Endothelial cell of umbilical vein (primary cell): ENCODE data around the gene KPNB1. TPM values are rescaled to one million over a fixed set of nuclear protein-coding genes. Genes with fewer than 3 reads are reported as not detected.

ENCODE experiments used
- BruUV-seq: library from RNA; stranded (reverse); fragments of 400-500 nt; replicated peaks from 2 replicates; lab custom pipeline; 2021; lab: Mats Ljungman, UMichigan
- CTCF ChIA-PET: fragments of 300-600, 350-600 bp; sonication (Branson Sonifier 250); formaldehyde crosslinking; loops from one replicate; lab custom pipeline; 2021; ENCODE audit warnings: antibody characterized with exemption, inconsistent platforms; lab: Charles Lee
- POLR2A ChIA-PET: fragments of 300-600, 350-600 bp; sonication (Branson Sonifier 250); formaldehyde crosslinking; loops from one replicate; lab custom pipeline; 2021; ENCODE audit warnings: antibody characterized with exemption, inconsistent platforms; lab: Charles Lee
- DNase-seq: peaks from one replicate; pipeline ENCODE4 v3.0.0-alpha.2; 2011; ENCODE audit warnings: low read depth, low spot score
- FAIRE-seq: peaks from 2 replicates; lab custom pipeline; 2011; peaks lifted over from hg19 to GRCh38; lab: Jason Lieb, UNC
- H2AFZ ChIP-seq: 2 replicates; pipeline ENCODE4 v1.6.0; 2012; ENCODE audit warnings: low read depth, low read length, control low read depth, inconsistent platforms
- H3K27ac ChIP-seq: 2 replicates; pipeline ENCODE4 v1.5.1; 2011; ENCODE audit warnings: low read depth, mild to moderate bottlenecking, control low read depth, low read length, moderate library complexity; ENCODE audit not compliant: insufficient read depth
- H3K27me3 ChIP-seq, 2 experiments: 2 replicates each; pipeline versions ENCODE4 v1.6.0 to v1.6.1; 2011; ENCODE audit warnings: low read length in 2 of 2, mixed read lengths in 1 of 2; ENCODE audit not compliant: control insufficient read depth in 2 of 2, insufficient read depth in 2 of 2
- H3K36me3 ChIP-seq, 2 experiments: 2 replicates in 1 of 2; 3 replicates in 1 of 2; pipeline ENCODE4 v1.5.1; 2011; ENCODE audit warnings: low read length in 2 of 2, mild to moderate bottlenecking in 1 of 2, moderate library complexity in 1 of 2; ENCODE audit not compliant: control insufficient read depth in 2 of 2, insufficient read depth in 2 of 2; ENCODE audit errors: extremely low read depth in 1 of 2
- H3K4me1 ChIP-seq: 3 replicates; pipeline ENCODE4 v1.5.1; 2011; ENCODE audit warnings: mild to moderate bottlenecking, low read length; ENCODE audit not compliant: control insufficient read depth, insufficient read depth; ENCODE audit errors: extremely low read depth
- H3K4me2 ChIP-seq: 2 replicates; pipeline ENCODE4 v1.6.1; 2011; ENCODE audit warnings: low read length, control low read depth, mixed read lengths; ENCODE audit not compliant: insufficient read depth
- H3K4me3 ChIP-seq, 3 experiments: fragments of 200-600 bp in 1 of 3; sonication (generic), shearing (Covaris generic) in 1 of 3; replicated peaks in 1 of 3; 2 replicates each; pipeline ENCODE4 v1.5.1; 2011 to 2016; ENCODE audit warnings: control low read depth in 3 of 3, low read length in 3 of 3, mild to moderate bottlenecking in 2 of 3, inconsistent platforms in 1 of 3, low read depth in 1 of 3, moderate library complexity in 1 of 3; ENCODE audit not compliant: insufficient read depth in 1 of 3
- H3K79me2 ChIP-seq: 2 replicates; pipeline ENCODE4 v1.6.0; 2012; ENCODE audit warnings: low read length, inconsistent platforms; ENCODE audit not compliant: control insufficient read depth, insufficient read depth
- H3K9ac ChIP-seq: replicated peaks from 2 replicates; pipeline ENCODE3; 2011; ENCODE audit warnings: low read length, control low read depth; ENCODE audit not compliant: insufficient read depth; ENCODE audit errors: extremely low read depth
- H3K9me1 ChIP-seq: replicated peaks from 3 replicates; pipeline ENCODE4 v1.6.0; 2011; ENCODE audit warnings: mild to moderate bottlenecking, low read length; ENCODE audit not compliant: control insufficient read depth, insufficient read depth; ENCODE audit errors: extremely low read depth
- H3K9me3 ChIP-seq: replicated peaks from 2 replicates; pipeline ENCODE4 v1.5.1; 2012; ENCODE audit warnings: low read length, inconsistent platforms; ENCODE audit not compliant: control insufficient read depth, insufficient read depth
- H4K20me1 ChIP-seq: replicated peaks from 2 replicates; pipeline ENCODE3; 2011; ENCODE audit warnings: mild to moderate bottlenecking, low read length; ENCODE audit not compliant: control insufficient read depth, insufficient read depth; ENCODE audit errors: extremely low read depth
- EZH2 ChIP-seq: IDR thresholded peaks from 2 replicates; pipeline ENCODE4 v1.6.1; 2012; ENCODE audit warnings: borderline replicate concordance, low read depth, mild to moderate bottlenecking, moderate library complexity, low read length, inconsistent platforms; ENCODE audit not compliant: severe bottlenecking
- FOS ChIP-seq: IDR thresholded peaks from 2 replicates; pipeline ENCODE4 v1.6.1; 2011; ENCODE audit warnings: mild to moderate bottlenecking, low read length, moderate library complexity, borderline replicate concordance; ENCODE audit not compliant: insufficient read depth
- GATA2 ChIP-seq: IDR thresholded peaks from 2 replicates; pipeline ENCODE4 v1.7.0; 2011; ENCODE audit warnings: low read depth, mild to moderate bottlenecking, moderate library complexity, mixed read lengths, low read length; ENCODE audit not compliant: insufficient read length, insufficient read depth
- JUN ChIP-seq: IDR thresholded peaks from 2 replicates; pipeline ENCODE4 v1.6.1; 2011; ENCODE audit warnings: borderline replicate concordance, low read depth; ENCODE audit not compliant: insufficient read length, insufficient read depth
- MYC ChIP-seq: IDR thresholded peaks from one replicate; pipeline ENCODE4 v1.6.1; 2011; ENCODE audit warnings: mild to moderate bottlenecking, low read depth, low read length
- POLR2A ChIP-seq: IDR thresholded peaks from 2 replicates; pipeline ENCODE4 v1.6.1; 2012; ENCODE audit warnings: low read depth, mild to moderate bottlenecking, control low read depth, low read length
- POLR2AphosphoS5 ChIP-seq: IDR thresholded peaks from 2 replicates; pipeline ENCODE4 v1.6.1; 2012; ENCODE audit warnings: low read depth, mild to moderate bottlenecking, control low read depth, low read length, moderate library complexity; ENCODE audit not compliant: insufficient read depth
- dilution Hi-C: fragments of 300-500 bp; cut with MboI; formaldehyde crosslinking; loops from one replicate; pipeline ENCODE4 v1.15.0; 2019; ENCODE audit warnings: low sequenced_read_pairs; ENCODE audit not compliant: extremely low pct_ligation_motif_present
- intact Hi-C: fragments of 100-400 bp; cut with micrococcal nuclease; formaldehyde crosslinking; loops from one replicate; pipeline ENCODE4 v1.10.0; 2022
- polyA plus RNA-seq, 4 experiments: library from polyadenylated mRNA; depleted of rRNA in 3 of 4; stranded (reverse) in 3 of 4; unstranded in 1 of 4; fragments of >200 nt; gene quantifications; 2 replicates each; pipeline versions ENCODE4 v1.2.1 to v1.2.3, GENCODE V29; 2011 to 2012; ENCODE audit warnings: missing spikeins in 1 of 4
- total RNA-seq: library from RNA; stranded (reverse); gene quantifications from 2 replicates; pipeline ENCODE4 v1.2.3, GENCODE V29; 2021
- TF ChIP-seq, protein P1 (sequence below), 2 donors: IDR thresholded peaks; 1 replicate in 1 of 2; 2 replicates in 1 of 2; pipeline ENCODE4 v1.5.1; 2011; ENCODE audit warnings: low read length in 2 of 2, mild to moderate bottlenecking in 2 of 2, moderate library complexity in 2 of 2, control low read depth in 1 of 2, inconsistent platforms in 1 of 2, low read depth in 1 of 2; ENCODE audit not compliant: insufficient read depth in 1 of 2; ENCODE audit errors: extremely low read depth in 1 of 2
- TF ChIP-seq, protein P2 (sequence below): IDR thresholded peaks from 2 replicates; pipeline ENCODE4 v1.6.1; 2011; ENCODE audit not compliant: insufficient read depth, insufficient read length

Gene KPNB1
- total and polyA plus RNA-seq, 2 donors (not counting 3 experiments of a cell fraction or from before 2014, with no cell fraction given) = 119 to 495 TPM

- no peaks in the 10 kb centered on the region for H4K20me1 ChIP-seq
- no TSS peak for BruUV-seq
- H3K27me3 ChIP-seq = peaks cover 40 to 42% of the 10 kb centered on the region in 2 experiments
These were observed 70.5 kb downstream of the KPNB1 start for GRCh38 chr17:47720196-47720595.

More at GRCh38 chr17:47720196-47720595, 70.5 kb downstream of the KPNB1 start:
- no peaks in the 10 kb centered on the region for H3K79me2 ChIP-seq
- intact Hi-C loops = no loop called here
- no peaks in the 10 kb centered on the region for H3K36me3 ChIP-seq
- H3K4me1 ChIP-seq = no peaks in the 10 kb centered on the region
- H3K4me3 ChIP-seq = no peak overlapping the region
- no peak overlapping the region for H3K9ac ChIP-seq
- ChIA-PET CTCF (interaction anchor here (3.0 kb wide), 1 partner anchor 23 kb away, joined by 14 read pairs; no protein-coding TSS in a partner anchor), POLR2A (no interaction called here)
- dilution Hi-C loops = no loop called here
- FAIRE-seq (no peak), DNase-seq (no peak)
- no peak for TF ChIP-seq FOS
- no peak for TF ChIP-seq EZH2
- no peak for TF ChIP-seq MYC
- no peak for TF ChIP-seq GATA2
- no peak for TF ChIP-seq POLR2A
- TF ChIP-seq POLR2AphosphoS5 = no peak
- TF ChIP-seq, protein P1, sequence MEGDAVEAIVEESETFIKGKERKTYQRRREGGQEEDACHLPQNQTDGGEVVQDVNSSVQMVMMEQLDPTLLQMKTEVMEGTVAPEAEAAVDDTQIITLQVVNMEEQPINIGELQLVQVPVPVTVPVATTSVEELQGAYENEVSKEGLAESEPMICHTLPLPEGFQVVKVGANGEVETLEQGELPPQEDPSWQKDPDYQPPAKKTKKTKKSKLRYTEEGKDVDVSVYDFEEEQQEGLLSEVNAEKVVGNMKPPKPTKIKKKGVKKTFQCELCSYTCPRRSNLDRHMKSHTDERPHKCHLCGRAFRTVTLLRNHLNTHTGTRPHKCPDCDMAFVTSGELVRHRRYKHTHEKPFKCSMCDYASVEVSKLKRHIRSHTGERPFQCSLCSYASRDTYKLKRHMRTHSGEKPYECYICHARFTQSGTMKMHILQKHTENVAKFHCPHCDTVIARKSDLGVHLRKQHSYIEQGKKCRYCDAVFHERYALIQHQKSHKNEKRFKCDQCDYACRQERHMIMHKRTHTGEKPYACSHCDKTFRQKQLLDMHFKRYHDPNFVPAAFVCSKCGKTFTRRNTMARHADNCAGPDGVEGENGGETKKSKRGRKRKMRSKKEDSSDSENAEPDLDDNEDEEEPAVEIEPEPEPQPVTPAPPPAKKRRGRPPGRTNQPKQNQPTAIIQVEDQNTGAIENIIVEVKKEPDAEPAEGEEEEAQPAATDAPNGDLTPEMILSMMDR (IDR thresholded peaks at IDR 0.05; ENCODE audit: extremely low read depth in 1 of 2, insufficient read depth in 1 of 2, low read depth in 1 of 2, low read length in 2 of 2) = no peak
- TF ChIP-seq, protein P2, sequence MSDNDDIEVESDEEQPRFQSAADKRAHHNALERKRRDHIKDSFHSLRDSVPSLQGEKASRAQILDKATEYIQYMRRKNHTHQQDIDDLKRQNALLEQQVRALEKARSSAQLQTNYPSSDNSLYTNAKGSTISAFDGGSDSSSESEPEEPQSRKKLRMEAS = no peak
- no peak for TF ChIP-seq JUN
- no peaks in the 10 kb centered on the region for H3K9me1 ChIP-seq
- H3K27ac ChIP-seq = no peak overlapping the region
- no peak overlapping the region for H3K4me2 ChIP-seq
- H3K9me3 ChIP-seq = no peaks in the 10 kb centered on the region
- H2AFZ ChIP-seq = no peak overlapping the region
